ENCODE measurements around the gene EPHA5. TPM values are rescaled to one million over a fixed set of nuclear protein-coding genes. Genes with fewer than 3 reads are reported as not detected.

The EPHA5 gene
- total and polyA plus RNA-seq, 9 of the 15 experiments (the other 6 are each of a cell fraction or from before 2014, with no cell fraction given) = 0.04 TPM; not detected in 8

GRCh38 chr4:65456579-65456978 lies 213.7 kb downstream of the EPHA5 start:
- Histone ChIP-seq H3K9me1 (ENCODE audit: control insufficient read depth, insufficient read depth, low read length) (no peaks in the 10 kb centered on the region), H3K9me3 (replicated peaks; ENCODE audit: control insufficient read depth, insufficient read depth, low read depth, low read length) (no peaks in the 10 kb centered on the region; the same call in 1 of the 2 replicates), H3K4me2 (ENCODE audit: insufficient read depth, low read length) (no peak overlapping the region), H3K79me2 (ENCODE audit: control insufficient read depth, insufficient read depth, low read length) (no peaks in the 10 kb centered on the region), H3K36me3 (ENCODE audit: control insufficient read depth, insufficient read depth, low read length) (no peaks in the 10 kb centered on the region), H3K4me1 (replicated peaks in 1 of 2; ENCODE audit: control insufficient read depth in 2 of 2, insufficient read depth in 2 of 2, low read length in 2 of 2) (no peaks in the 10 kb centered on the region), H3K27ac (ENCODE audit: extremely low read depth, low read depth, low read length) (no peak overlapping the region), H4K20me1 (replicated peaks; ENCODE audit: control insufficient read depth, insufficient read depth, low read length) (no peaks in the 10 kb centered on the region), H3K27me3 (ENCODE audit: control insufficient read depth in 2 of 2, insufficient read depth in 2 of 2, low read length in 2 of 2) (no peaks in the 10 kb centered on the region), H3K4me3 (no peak overlapping the region), H2AFZ (ENCODE audit: low read depth, low read length) (no peak overlapping the region), H3K9ac (ENCODE audit: insufficient read depth in 1 of 2, low read depth in 2 of 2, low read length in 2 of 2) (no peak overlapping the region)
- BruUV-seq (replicated peaks) = no TSS peak
- DNase-seq (ENCODE audit: extremely low read depth in 1 of 4, low spot score in 3 of 4) (no peak), FAIRE-seq (no peak), ATAC-seq (no peak)
- ChIA-PET POLR2A (no interaction called here), CTCF (ENCODE audit: low intra/inter-chr PET ratio) (no interaction called here)
- no peak for TF ChIP-seq RUNX1 (IDR thresholded peaks at IDR 0.05; ENCODE audit: low read depth)
- intact Hi-C loops (cut with micrococcal nuclease) = no loop called here
- in situ Hi-C loops (cut with MboI) = no loop called here

GRCh38 chr4:65453398-65453797 lies 216.9 kb downstream of the EPHA5 start:
- H3K4me3 ChIP-seq = no peak overlapping the region
- H3K79me2 ChIP-seq (ENCODE audit: control insufficient read depth, insufficient read depth, low read length) = no peaks in the 10 kb centered on the region
- 2% methylated on average over 3 of the region's 3 CpGs for WGBS (ENCODE audit: insufficient coverage, low coverage, missing lambda C conversion rate)
- H2AFZ ChIP-seq (ENCODE audit: low read depth, low read length) = no peak overlapping the region
- H3K27me3 ChIP-seq (ENCODE audit: control insufficient read depth in 2 of 2, insufficient read depth in 2 of 2, low read length in 2 of 2) = no peaks in the 10 kb centered on the region
- in situ Hi-C loops (cut with MboI) (no loop called here), intact Hi-C loops (cut with micrococcal nuclease) (no loop called here)
- H3K4me2 ChIP-seq (ENCODE audit: insufficient read depth, low read length) = no peak overlapping the region
- no peak overlapping the region for H3K27ac ChIP-seq (ENCODE audit: extremely low read depth, low read depth, low read length)
- DNase-seq (ENCODE audit: extremely low read depth in 1 of 4, low spot score in 3 of 4) = no peak
- no peaks in the 10 kb centered on the region for H3K4me1 ChIP-seq (replicated peaks in 1 of 2; ENCODE audit: control insufficient read depth in 2 of 2, insufficient read depth in 2 of 2, low read length in 2 of 2)
- ChIA-PET CTCF (ENCODE audit: low intra/inter-chr PET ratio) (no interaction called here), POLR2A (no interaction called here)
- no TSS peak for BruUV-seq (replicated peaks)
- no peak for TF ChIP-seq CAMTA2 (CRISPR knock-in tag; conservative IDR thresholded peaks at IDR 0.05)
- TF ChIP-seq ARID3A (IDR thresholded peaks at IDR 0.05; ENCODE audit: borderline replicate concordance, low read depth, low read length) = no peak
- TF ChIP-seq ATF3 (IDR thresholded peaks at IDR 0.05) = no peak
- no peak for TF ChIP-seq ATF3 (CRISPR knock-in tag; conservative IDR thresholded peaks at IDR 0.05)
- no peak for TF ChIP-seq ASH1L (IDR thresholded peaks at IDR 0.05; ENCODE audit: borderline replicate concordance, low read depth, partially characterized antibody)
- no peak overlapping the region for H3K9ac ChIP-seq (ENCODE audit: insufficient read depth in 1 of 2, low read depth in 2 of 2, low read length in 2 of 2)
- H3K9me1 ChIP-seq (ENCODE audit: control insufficient read depth, insufficient read depth, low read length) = no peaks in the 10 kb centered on the region
- no peaks in the 10 kb centered on the region for H4K20me1 ChIP-seq (replicated peaks; ENCODE audit: control insufficient read depth, insufficient read depth, low read length)
- no peaks in the 10 kb centered on the region for H3K36me3 ChIP-seq (ENCODE audit: control insufficient read depth, insufficient read depth, low read length)
- no peak for FAIRE-seq
- no peak for ATAC-seq
- no peaks in the 10 kb centered on the region; the same call in 1 of the 2 replicates for H3K9me3 ChIP-seq (replicated peaks; ENCODE audit: control insufficient read depth, insufficient read depth, low read depth, low read length)

All from K562 (cell line).